Stimulated activated CD8-positive, alpha-beta memory T cell treated with anti-CD3 and anti-CD28 coated beads, Interleukin-4, amount 100 ng/mL, for 24 hours (primary cell): ENCODE measurements around the gene ARIH1.
"Not testable (repeated sequence)": the region's sequence is repeated elsewhere in the genome, so short reads cannot be mapped to it uniquely, and the experiment has no call there.

Experiments
- DNase-seq: peaks from one replicate; pipeline ENCODE4 v3.0.0-alpha.2; 2020; ENCODE audit warnings: low read depth

The ARIH1 gene

GRCh38 chr15:72473614-72474465 is at the start of gene ARIH1:
Gene ARIH1 (plus strand): TSS chr15:72474330. CDS start chr15:72474640, 310 bp downstream.
- peak; percentile 93 for DNase-seq

GRCh38 chr15:72426753-72427152 is 47.4 kb upstream of the ARIH1 start:
- DNase-seq, result no peak

GRCh38 chr15:72437650-72438316 is 36.3 kb upstream of the ARIH1 start:
- DNase-seq, result no peak

- not testable (repeated sequence) for DNase-seq
Measured at GRCh38 chr15:72442848-72443247, 31.3 kb upstream of the ARIH1 start.

- no peak for DNase-seq
Measured at GRCh38 chr15:72445426-72445825, 28.7 kb upstream of the ARIH1 start.

- DNase-seq, result no peak
Measured at GRCh38 chr15:72450805-72451204, 23.3 kb upstream of the ARIH1 start.

- DNase-seq, result no peak
Measured at GRCh38 chr15:72451224-72451623, 22.9 kb upstream of the ARIH1 start.

GRCh38 chr15:72456684-72457083 is 17.4 kb upstream of the ARIH1 start:
- DNase-seq, result no peak

- DNase-seq, result no peak
Measured at GRCh38 chr15:72460402-72460801, 13.7 kb upstream of the ARIH1 start.

- no peak for DNase-seq
Measured at GRCh38 chr15:72463702-72464101, 10.4 kb upstream of the ARIH1 start.

GRCh38 chr15:72464251-72464650 is 9.9 kb upstream of the ARIH1 start:
- no peak for DNase-seq

GRCh38 chr15:72468103-72468502 is 6.0 kb upstream of the ARIH1 start:
- no peak for DNase-seq

GRCh38 chr15:72472992-72473610 is 1.0 kb upstream of the ARIH1 start:
- no peak for DNase-seq

- peak; percentile 7 for DNase-seq
Measured at GRCh38 chr15:72474466-72474911, 359 bp downstream of the ARIH1 start.

- DNase-seq, result peak; percentile 66
Measured at GRCh38 chr15:72474912-72475628, 940 bp downstream of the ARIH1 start.

GRCh38 chr15:72475674-72476073 is 1.5 kb downstream of the ARIH1 start:
- no peak for DNase-seq

GRCh38 chr15:72476330-72476729 is 2.2 kb downstream of the ARIH1 start:
- not testable (repeated sequence) for DNase-seq

- no peak for DNase-seq
Measured at GRCh38 chr15:72481015-72481659, 7.0 kb downstream of the ARIH1 start.

GRCh38 chr15:72482275-72482674 is 8.1 kb downstream of the ARIH1 start:
- no peak for DNase-seq

GRCh38 chr15:72483279-72483678 is 9.1 kb downstream of the ARIH1 start:
- no peak for DNase-seq

- DNase-seq, result no peak
Measured at GRCh38 chr15:72486144-72486543, 12.0 kb downstream of the ARIH1 start.
